GM19025 (cell line): Measurements from ENCODE around the gene FBXO33.
"Not testable (repeated sequence)": the region's sequence is repeated elsewhere in the genome, so short reads cannot be mapped to it uniquely, and the experiment has no call there.

ENCODE experiments used
- ATAC-seq: cut with Tn5 transposase; IDR thresholded peaks from one replicate; pipeline ENCODE4 v1.9.1; 2021; ENCODE audit warnings: mild to moderate bottlenecking, low read depth, moderate library complexity; ENCODE audit not compliant: unreplicated experiment

FBXO33 gene

GRCh38 chr14:39381366-39381765 is 50.9 kb downstream of the FBXO33 start:
- no peak for ATAC-seq

GRCh38 chr14:39376667-39377403 is 55.4 kb downstream of the FBXO33 start:
- ATAC-seq, result no peak

GRCh38 chr14:39374851-39375250 is 57.4 kb downstream of the FBXO33 start:
- ATAC-seq, result no peak

DNA sequence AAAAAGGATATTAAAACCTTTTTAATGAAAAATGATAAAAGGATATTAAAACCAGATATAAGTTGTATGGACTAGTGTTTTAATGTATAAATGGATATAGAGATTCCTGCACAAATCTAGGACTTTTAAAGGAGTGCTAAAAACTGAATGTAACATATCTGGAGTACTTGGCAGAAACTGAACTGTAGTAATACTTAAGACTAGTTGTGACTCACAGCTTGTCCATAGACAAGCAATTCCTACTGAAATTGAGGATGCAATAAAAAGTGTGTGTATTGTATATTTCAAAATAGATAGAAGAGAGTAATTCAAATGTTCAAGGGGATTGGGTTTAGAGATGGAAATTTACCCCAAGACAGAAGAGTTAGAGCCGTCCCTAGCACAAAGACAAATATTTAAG is 59.6 kb downstream of the FBXO33 start:
- no peak for ATAC-seq

- no peak for ATAC-seq
These were observed 61.8 kb downstream of the FBXO33 start for GRCh38 chr14:39370415-39370814.

- no peak for ATAC-seq
These were observed 63.2 kb downstream of the FBXO33 start for GRCh38 chr14:39369029-39369428.

GRCh38 chr14:39368261-39368959 is 63.8 kb downstream of the FBXO33 start:
- no peak for ATAC-seq

DNA sequence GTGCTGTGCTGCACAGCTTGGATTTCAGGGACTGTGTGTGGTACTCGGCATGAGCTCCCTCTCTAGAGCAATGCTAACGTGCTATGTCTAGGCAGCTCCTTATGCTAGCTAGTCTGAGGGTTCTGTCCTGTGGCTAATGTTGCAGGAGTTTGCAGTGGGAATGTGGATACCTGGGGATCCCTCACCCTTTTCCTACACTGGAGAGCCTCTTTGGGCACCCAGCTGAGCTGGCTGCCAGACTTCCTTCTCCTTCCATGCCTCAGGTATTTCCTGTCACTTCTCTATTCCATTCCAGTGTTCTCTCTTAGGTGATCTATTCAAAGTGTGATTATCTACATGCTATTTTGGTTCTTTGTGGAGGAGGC is 64.9 kb downstream of the FBXO33 start:
- no peak for ATAC-seq

DNA sequence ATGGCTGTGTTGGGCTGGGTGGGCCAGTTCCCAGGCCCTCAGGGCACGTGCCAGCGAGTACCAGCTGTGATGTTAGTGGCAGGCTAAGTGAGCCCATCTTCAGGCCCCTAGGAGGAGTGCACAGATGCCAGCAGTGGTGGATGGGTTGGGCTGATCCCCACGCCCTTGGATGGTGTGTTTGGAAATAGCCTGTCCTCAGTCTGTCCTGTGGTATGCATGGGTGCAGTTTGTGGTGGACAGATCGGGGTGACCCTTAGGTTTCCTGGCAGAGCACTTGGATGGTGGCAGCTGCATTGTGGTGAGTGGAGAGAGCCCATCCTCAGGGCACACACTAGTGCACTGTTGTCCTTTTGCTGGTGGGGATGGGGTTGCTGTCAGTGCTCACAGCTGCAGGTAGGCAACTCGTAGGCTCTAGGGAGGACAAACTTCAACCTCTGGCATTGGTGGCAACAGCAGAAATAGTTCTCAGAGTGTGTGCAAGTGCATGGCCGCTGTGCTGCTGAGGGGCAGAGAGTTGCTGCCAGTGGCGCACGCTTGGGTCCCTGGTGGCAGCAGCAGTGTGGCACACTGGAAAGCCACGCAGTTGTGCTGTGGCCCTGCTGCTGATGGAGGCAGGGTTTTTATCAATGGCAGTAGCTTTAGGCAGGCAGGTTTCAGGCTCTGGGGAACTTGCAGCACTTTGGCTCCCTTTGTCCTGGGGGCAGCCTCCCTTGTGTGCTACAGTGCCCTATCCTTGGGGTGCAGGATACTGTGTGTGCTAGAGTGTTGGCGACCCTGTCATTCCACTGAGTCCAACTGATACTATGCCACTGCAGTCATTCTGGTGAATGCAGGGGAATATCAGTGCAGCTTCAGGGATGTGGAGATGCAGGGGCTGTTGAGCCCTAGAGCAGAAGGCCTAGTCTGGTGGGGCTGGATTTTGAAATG is 65.5 kb downstream of the FBXO33 start:
- no peak for ATAC-seq

GRCh38 chr14:39365354-39365753 is 66.9 kb downstream of the FBXO33 start:
- ATAC-seq, result no peak

DNA sequence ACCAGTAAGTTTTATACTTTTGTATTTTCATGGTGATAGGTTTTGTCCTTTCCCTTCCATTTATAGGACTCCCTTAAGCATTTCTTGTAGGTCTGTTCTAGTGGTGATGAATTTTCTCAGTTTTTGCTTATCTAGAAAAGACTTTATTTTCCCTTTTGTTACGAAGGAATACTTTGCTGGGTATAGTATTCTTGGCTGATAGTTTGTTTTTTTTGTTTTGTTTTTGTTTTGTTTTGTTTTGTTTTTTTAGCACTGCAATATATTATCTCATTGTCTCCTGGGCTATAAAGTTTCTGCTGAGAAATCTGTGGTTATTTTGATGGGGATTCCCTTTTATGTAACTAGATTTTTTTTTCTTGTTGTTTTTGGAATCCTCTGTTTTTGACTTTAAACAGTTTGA is 67.7 kb downstream of the FBXO33 start:
- ATAC-seq, result no peak

GRCh38 chr14:39361556-39361955 is 70.7 kb downstream of the FBXO33 start:
- not testable (repeated sequence) for ATAC-seq

DNA sequence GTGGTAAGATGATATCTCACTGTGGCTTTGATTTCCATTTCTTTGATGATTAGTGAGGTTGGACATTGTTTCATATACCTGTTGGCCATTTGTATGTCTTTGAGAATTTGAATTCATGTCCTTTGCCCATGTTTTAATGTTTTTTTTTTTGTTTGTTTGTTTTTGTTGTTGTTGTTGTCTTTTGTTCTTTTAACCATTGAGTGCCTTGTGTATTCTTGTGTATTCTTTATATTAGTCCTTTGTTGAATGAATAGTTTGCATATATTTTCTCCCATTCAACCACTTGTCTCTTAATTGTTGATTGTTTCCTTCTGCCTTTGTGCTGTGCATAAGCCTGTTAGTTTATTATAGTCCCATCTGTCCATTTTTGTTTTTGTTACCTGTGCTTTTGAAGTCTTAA is 71.9 kb downstream of the FBXO33 start:
- ATAC-seq, result no peak

- ATAC-seq, result not testable (repeated sequence)
These were observed 73.2 kb downstream of the FBXO33 start for GRCh38 chr14:39359069-39359468.

DNA sequence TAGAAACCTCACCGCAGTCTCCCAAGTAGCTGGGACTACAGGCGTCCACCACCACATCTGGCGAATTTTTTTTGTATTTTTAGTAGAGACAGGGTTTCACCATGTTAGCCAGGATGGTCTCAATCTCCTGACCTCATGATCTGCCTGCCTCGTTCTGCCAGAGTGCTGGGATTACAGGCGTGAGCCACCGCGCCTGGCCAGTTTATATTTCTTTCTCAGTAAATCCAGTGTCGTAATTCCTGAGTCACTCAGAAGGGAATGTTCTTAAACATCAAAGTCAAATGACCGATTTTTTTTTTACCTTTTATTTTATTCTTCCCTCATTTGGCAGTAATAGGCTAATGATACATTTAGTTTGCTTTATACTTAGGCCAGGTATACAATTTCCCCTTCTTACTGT is 80.5 kb downstream of the FBXO33 start:
- ATAC-seq, result no peak

DNA sequence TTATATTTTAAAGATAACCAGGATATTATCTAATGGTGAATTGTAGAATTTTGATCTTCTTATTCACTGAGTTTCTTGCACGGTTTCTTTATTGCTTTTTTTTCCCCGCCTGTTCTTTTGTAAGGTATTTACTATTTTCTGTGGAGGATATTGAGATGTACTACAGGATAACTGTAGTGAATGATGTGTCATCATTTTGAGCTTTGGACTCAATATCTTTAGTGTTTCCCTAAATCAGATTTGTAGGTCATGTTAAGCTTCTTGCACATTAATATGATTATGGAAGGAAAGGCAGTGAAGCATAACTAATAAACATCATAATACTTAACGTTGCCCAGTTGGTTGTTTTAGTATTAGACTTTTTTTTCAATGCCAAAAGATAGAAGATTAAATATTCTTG is 81.4 kb downstream of the FBXO33 start:
- ATAC-seq, result no peak
